Stimulated activated CD8-positive, alpha-beta memory T cell treated with anti-CD3 and anti-CD28 coated beads, Interleukin-7, amount 100 ng/mL, for 1 hour (primary cell): ENCODE results near the gene TNFRSF13B.
"Not testable (repeated sequence)": the region's sequence is repeated elsewhere in the genome, so short reads cannot be mapped to it uniquely, and the experiment has no call there.

Experiments
- DNase-seq, 2 donors: peaks; one replicate each; pipeline ENCODE4 v3.0.0-alpha.2; 2020; ENCODE audit warnings: low read depth in 2 of 2

Gene TNFRSF13B

GRCh38 chr17:16971458-16972338, at the start of gene TNFRSF13B:
Gene TNFRSF13B (minus strand): TSS chr17:16972118. CDS start chr17:16972075, 43 bp downstream.
- no peak for DNase-seq

GRCh38 chr17:17021194-17021863, 49.4 kb upstream of the TNFRSF13B start:
- DNase-seq = no peak

GRCh38 chr17:17020821-17021193, 48.9 kb upstream of the TNFRSF13B start:
- no peak for DNase-seq

- DNase-seq = no peak
Observed at GRCh38 chr17:17019891-17020456, 48.1 kb upstream of the TNFRSF13B start.

GRCh38 chr17:17019430-17019762, 47.5 kb upstream of the TNFRSF13B start:
- DNase-seq = no peak

- DNase-seq = no peak
Observed at GRCh38 chr17:17018612-17019429, 46.9 kb upstream of the TNFRSF13B start.

- no peak for DNase-seq
Observed at GRCh38 chr17:17018021-17018441, 46.1 kb upstream of the TNFRSF13B start.

GRCh38 chr17:17017343-17018014, 45.6 kb upstream of the TNFRSF13B start:
- no peak for DNase-seq

- DNase-seq = not testable (repeated sequence)
Observed at GRCh38 chr17:17016199-17017197, 44.6 kb upstream of the TNFRSF13B start.

GRCh38 chr17:17015230-17015629, 43.3 kb upstream of the TNFRSF13B start:
- DNase-seq = no peak

GRCh38 chr17:17014748-17015124, 42.8 kb upstream of the TNFRSF13B start:
- DNase-seq = not testable (repeated sequence)

GRCh38 chr17:17013828-17014747, 42.2 kb upstream of the TNFRSF13B start:
- DNase-seq = not testable (repeated sequence)

- DNase-seq = not testable (repeated sequence)
Observed at GRCh38 chr17:17011043-17011907, 39.4 kb upstream of the TNFRSF13B start.

- DNase-seq = not testable (repeated sequence)
Observed at GRCh38 chr17:17010545-17011034, 38.7 kb upstream of the TNFRSF13B start.

GRCh38 chr17:17009972-17010371, 38.1 kb upstream of the TNFRSF13B start:
- not testable (repeated sequence) for DNase-seq

- not testable (repeated sequence) for DNase-seq
Observed at GRCh38 chr17:17008621-17009397, 36.9 kb upstream of the TNFRSF13B start.

- not testable (repeated sequence) for DNase-seq
Observed at GRCh38 chr17:17007891-17008290, 36.0 kb upstream of the TNFRSF13B start.
